PFSK-1 (cell line): ENCODE results near the gene MAOB.

Experiments used
- FOXP2 ChIP-seq: optimal IDR thresholded peaks from 2 replicates; pipeline ENCODE3; 2011; ENCODE audit warnings: borderline replicate concordance, control low read depth, inconsistent platforms; ENCODE audit not compliant: insufficient read depth; ENCODE audit errors: extremely low read length, extremely low read depth
- POLR2AphosphoS5 ChIP-seq: IDR thresholded peaks from 2 replicates; pipeline ENCODE4 v1.6.1; 2012; ENCODE audit warnings: low read depth, mild to moderate bottlenecking, control low read depth, low read length, moderate library complexity
- SIN3A ChIP-seq: IDR thresholded peaks from 2 replicates; pipeline ENCODE4 v1.6.1; 2012; ENCODE audit warnings: mild to moderate bottlenecking, low read length, moderate library complexity, borderline replicate concordance; ENCODE audit not compliant: insufficient read depth

- TF ChIP-seq POLR2AphosphoS5 (no peak), FOXP2 (no peak), SIN3A (no peak)
Measured at GRCh38 chrX:43756076-43756475, 126.2 kb downstream of the MAOB start.
